Left ventricle myocardium superior (tissue), 1 donor: ENCODE data around the gene STX1B. TPM values are rescaled to one million over a fixed set of nuclear protein-coding genes. Genes with fewer than 3 reads are reported as not detected.

Experiments used
- ATAC-seq: fragments of 200-7000 bp; cut with Tn5 transposase; one replicate; pipeline ENCODE4 v1.9.1; 2020; ENCODE audit warnings: mild to moderate bottlenecking, moderate library complexity
- DNase-seq: peaks from one replicate; pipeline ENCODE4 v3.0.0-alpha.2; 2020
- intact Hi-C: fragments of 100-400 bp; cut with micrococcal nuclease; formaldehyde crosslinking; loops from one replicate; pipeline ENCODE4 v1.11.0; 2022
- long read RNA-seq: library from polyadenylated mRNA; unstranded; transcript quantifications from one replicate; pipeline ENCODE4 v2.0.0, GENCODE V29; 2021
- total RNA-seq: library from RNA; stranded (reverse); fragmentation: NEBNext Ultra II Directional; extraction: Animal tissue kit (Norgen Biotek cat#: 25700); gene quantifications from one replicate; pipeline ENCODE4 v1.2.1, GENCODE V29; 2021
- donor health status: DM: no; HTN: yes; CAD: no; lungs with severe emphysema.

The STX1B gene
- 0.40 TPM for total RNA-seq
- long read RNA-seq = 0 reads

GRCh38 chr16:31010585-31011325 is at the start of gene STX1B:
STX1B (minus strand) TSS chr16:31010638; CDS start chr16:31010396, 242 bp downstream.
- intact Hi-C loops = no loop called here
- ATAC-seq = no peak
- DNase-seq = no peak

GRCh38 chr16:31055613-31056012 is 45.2 kb upstream of the STX1B start:
- no peak for ATAC-seq
- DNase-seq = no peak
- intact Hi-C loops = no loop called here

GRCh38 chr16:31052114-31052513 is 41.7 kb upstream of the STX1B start:
- no peak for DNase-seq
- ATAC-seq = no peak

GRCh38 chr16:31050280-31051030 is 40.0 kb upstream of the STX1B start:
- intact Hi-C loops = no loop called here
- ATAC-seq = no peak

More at GRCh38 chr16:31052114-31052513, 41.7 kb upstream of the STX1B start:
- intact Hi-C loops = no loop called here

GRCh38 chr16:31043898-31044481 is 33.6 kb upstream of the STX1B start:
- intact Hi-C loops = no loop called here
- no peak for ATAC-seq
- DNase-seq = no peak

More at GRCh38 chr16:31050280-31051030, 40.0 kb upstream of the STX1B start:
- DNase-seq = no peak

- no peak for ATAC-seq
- DNase-seq = no peak
- intact Hi-C loops = no loop called here
These were observed 32.9 kb upstream of the STX1B start for GRCh38 chr16:31043352-31043751.

GRCh38 chr16:31042866-31043265 is 32.4 kb upstream of the STX1B start:
- DNase-seq (no peak), ATAC-seq (no peak)
- intact Hi-C loops = no loop called here

GRCh38 chr16:31038993-31039392 is 28.6 kb upstream of the STX1B start:
- no peak for DNase-seq
- intact Hi-C loops = no loop called here
- ATAC-seq = no peak

GRCh38 chr16:31036691-31037090 is 26.3 kb upstream of the STX1B start:
- no peak for DNase-seq
- intact Hi-C loops = no loop called here

GRCh38 chr16:31033709-31034492 is 23.5 kb upstream of the STX1B start:
- DNase-seq (peak; percentile 94), ATAC-seq (peak; percentile 89)
- intact Hi-C loops = no loop called here

More at GRCh38 chr16:31036691-31037090, 26.3 kb upstream of the STX1B start:
- no peak for ATAC-seq

GRCh38 chr16:31032736-31033708 is 22.6 kb upstream of the STX1B start, which contains the start of gene STX4:
STX4 (plus strand) TSS chr16:31033558; CDS start chr16:31033806, 248 bp downstream.
- ATAC-seq = peak; percentile 96
- DNase-seq = peak; percentile 99
- intact Hi-C loops = no loop called here

- intact Hi-C loops = no loop called here
- DNase-seq (no peak), ATAC-seq (no peak)
These were observed 20.8 kb upstream of the STX1B start for GRCh38 chr16:31031276-31031675.

- ATAC-seq = no peak
- DNase-seq = no peak
- intact Hi-C loops = no loop called here
These were observed 18.8 kb upstream of the STX1B start for GRCh38 chr16:31029272-31029671.

GRCh38 chr16:31025339-31025738 is 14.9 kb upstream of the STX1B start:
- DNase-seq (no peak), ATAC-seq (no peak)
- intact Hi-C loops = no loop called here

GRCh38 chr16:31023627-31024226 is 13.3 kb upstream of the STX1B start:
- DNase-seq = no peak
- intact Hi-C loops = no loop called here
- no peak for ATAC-seq

GRCh38 chr16:31023252-31023602 is 12.8 kb upstream of the STX1B start:
- no peak for DNase-seq
- no peak for ATAC-seq
- intact Hi-C loops = no loop called here

GRCh38 chr16:31022544-31023251 is 12.3 kb upstream of the STX1B start:
- DNase-seq (no peak), ATAC-seq (no peak)
- intact Hi-C loops = no loop called here
